ENCODE results near the gene TET3.
A peak's percentile ranks its signal among the peaks of the same experiment; 100 is the strongest.

TET3 gene

DNA sequence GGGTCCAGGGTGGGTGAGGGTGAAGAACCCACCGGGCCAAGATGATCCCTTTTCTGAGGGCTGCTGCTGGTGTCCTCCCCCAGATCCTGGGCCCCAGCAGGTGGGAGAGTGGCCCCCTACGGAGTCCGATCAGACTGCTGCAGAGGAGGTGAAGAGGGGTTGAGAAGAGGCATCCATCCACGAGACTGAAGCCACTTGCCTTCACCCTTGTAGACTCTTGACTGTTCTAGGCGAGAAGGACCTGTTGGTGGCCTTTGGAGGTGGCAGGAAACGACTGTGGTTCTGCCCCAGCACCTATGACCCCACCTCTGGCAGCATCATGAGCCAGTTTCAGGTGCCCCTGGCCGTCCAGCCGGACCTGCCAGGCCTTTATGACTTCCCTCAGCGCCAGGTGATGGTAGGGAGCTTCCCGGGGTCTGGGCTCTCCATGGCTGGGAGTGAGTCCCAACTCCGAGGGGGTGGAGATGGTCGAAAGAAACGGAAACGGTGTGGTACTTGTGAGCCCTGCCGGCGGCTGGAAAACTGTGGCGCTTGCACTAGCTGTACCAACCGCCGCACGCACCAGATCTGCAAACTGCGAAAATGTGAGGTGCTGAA is 1.5 kb downstream of the TET3 start:
- peak overlapping the region; percentile 78 for H3K27ac ChIP-seq (ENCODE audit: low read length)
- peaks cover 52% of the 10 kb centered on the region for H4K20me1 ChIP-seq (ENCODE audit: insufficient read depth, low read length)
- H3K36me3 ChIP-seq (replicated peaks; ENCODE audit: low read depth, low read length) = peaks cover 54% of the 10 kb centered on the region
- no peaks in the 10 kb centered on the region for H3K9me3 ChIP-seq (ENCODE audit: insufficient read depth, low read length)
- H3K4me1 ChIP-seq (ENCODE audit: low read length) = peaks cover 57% of the 10 kb centered on the region
- H3K4me3 ChIP-seq (ENCODE audit: low read length) = peak overlapping the region; percentile 76
- H3K27me3 ChIP-seq (ENCODE audit: low read depth, low read length) = no peaks in the 10 kb centered on the region
- H3K9ac ChIP-seq (ENCODE audit: low read length) = peak overlapping the region; percentile 76
- no peak overlapping the region for H2AFZ ChIP-seq (ENCODE audit: low read depth, low read length)
- TF ChIP-seq EZH2phosphoT487 (IDR thresholded peaks at IDR 0.05; ENCODE audit: low read depth) = no peak
- TF ChIP-seq, protein P1, sequence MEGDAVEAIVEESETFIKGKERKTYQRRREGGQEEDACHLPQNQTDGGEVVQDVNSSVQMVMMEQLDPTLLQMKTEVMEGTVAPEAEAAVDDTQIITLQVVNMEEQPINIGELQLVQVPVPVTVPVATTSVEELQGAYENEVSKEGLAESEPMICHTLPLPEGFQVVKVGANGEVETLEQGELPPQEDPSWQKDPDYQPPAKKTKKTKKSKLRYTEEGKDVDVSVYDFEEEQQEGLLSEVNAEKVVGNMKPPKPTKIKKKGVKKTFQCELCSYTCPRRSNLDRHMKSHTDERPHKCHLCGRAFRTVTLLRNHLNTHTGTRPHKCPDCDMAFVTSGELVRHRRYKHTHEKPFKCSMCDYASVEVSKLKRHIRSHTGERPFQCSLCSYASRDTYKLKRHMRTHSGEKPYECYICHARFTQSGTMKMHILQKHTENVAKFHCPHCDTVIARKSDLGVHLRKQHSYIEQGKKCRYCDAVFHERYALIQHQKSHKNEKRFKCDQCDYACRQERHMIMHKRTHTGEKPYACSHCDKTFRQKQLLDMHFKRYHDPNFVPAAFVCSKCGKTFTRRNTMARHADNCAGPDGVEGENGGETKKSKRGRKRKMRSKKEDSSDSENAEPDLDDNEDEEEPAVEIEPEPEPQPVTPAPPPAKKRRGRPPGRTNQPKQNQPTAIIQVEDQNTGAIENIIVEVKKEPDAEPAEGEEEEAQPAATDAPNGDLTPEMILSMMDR (IDR thresholded peaks at IDR 0.05; ENCODE audit: low read depth, low read length) = no peak
- peak overlapping the region; percentile 99 for H3K4me2 ChIP-seq (ENCODE audit: low read length)
- H3K79me2 ChIP-seq (ENCODE audit: low read length) = peaks cover 78% of the 10 kb centered on the region

DNA sequence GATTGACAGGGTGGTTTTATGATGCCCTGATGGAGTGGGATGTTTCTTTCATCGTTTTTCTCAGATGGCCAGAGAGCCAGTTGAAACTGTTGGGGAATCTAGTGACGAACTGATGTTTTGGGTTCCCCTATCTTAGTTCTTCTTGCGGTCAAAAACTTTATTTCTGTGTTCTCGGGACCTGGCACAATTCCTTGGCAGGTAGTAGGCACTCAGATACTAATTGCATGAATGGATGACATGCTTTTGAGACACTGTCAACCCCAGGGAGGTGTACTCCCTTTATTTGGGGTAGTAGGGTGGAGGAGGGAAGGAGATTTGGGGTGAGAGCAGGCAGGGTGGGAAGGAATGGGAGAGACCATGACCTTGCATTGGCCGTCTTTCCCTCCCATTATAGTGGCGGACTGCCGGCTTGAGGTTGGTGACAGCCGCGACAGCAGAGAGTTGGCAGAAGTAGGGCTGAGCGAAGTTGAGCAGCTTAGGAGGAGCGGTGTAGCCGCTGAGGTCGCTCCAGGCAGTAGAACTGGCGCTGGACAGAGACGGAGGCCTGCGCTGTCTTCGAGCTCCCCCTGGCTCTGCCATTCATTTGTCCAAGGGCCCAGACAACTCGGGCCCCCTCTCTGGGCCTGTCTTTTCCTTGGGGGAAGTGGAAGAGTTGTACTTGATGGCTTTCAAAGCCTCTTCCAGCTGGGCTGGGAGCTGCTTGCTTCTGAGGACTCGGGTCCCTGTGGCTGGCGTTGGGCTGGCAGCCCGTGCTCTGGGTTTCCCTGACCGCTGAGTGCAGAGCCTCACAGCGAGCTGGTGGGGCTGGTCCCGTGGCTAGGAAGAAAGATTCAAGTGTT is 2.6 kb downstream of the TET3 start:
- Histone ChIP-seq H3K36me3 (replicated peaks; ENCODE audit: low read depth, low read length) (peaks cover 60% of the 10 kb centered on the region), H3K79me2 (ENCODE audit: low read length) (peaks cover 89% of the 10 kb centered on the region), H4K20me1 (ENCODE audit: insufficient read depth, low read length) (peaks cover 63% of the 10 kb centered on the region), H2AFZ (ENCODE audit: low read depth, low read length) (no peak overlapping the region), H3K4me2 (ENCODE audit: low read length) (peak overlapping the region; percentile 99), H3K9me3 (ENCODE audit: insufficient read depth, low read length) (no peaks in the 10 kb centered on the region), H3K27me3 (ENCODE audit: low read depth, low read length) (no peaks in the 10 kb centered on the region), H3K4me3 (ENCODE audit: low read length) (peak overlapping the region; percentile 76), H3K4me1 (ENCODE audit: low read length) (peaks cover 48% of the 10 kb centered on the region), H3K27ac (ENCODE audit: low read length) (no peak overlapping the region), H3K9ac (ENCODE audit: low read length) (peak overlapping the region; percentile 76; the same call in 1 of the 2 replicates)
- no peak for TF ChIP-seq EZH2phosphoT487 (IDR thresholded peaks at IDR 0.05; ENCODE audit: low read depth)
- TF ChIP-seq, protein P1 (IDR thresholded peaks at IDR 0.05; ENCODE audit: low read depth, low read length) = no peak

DNA sequence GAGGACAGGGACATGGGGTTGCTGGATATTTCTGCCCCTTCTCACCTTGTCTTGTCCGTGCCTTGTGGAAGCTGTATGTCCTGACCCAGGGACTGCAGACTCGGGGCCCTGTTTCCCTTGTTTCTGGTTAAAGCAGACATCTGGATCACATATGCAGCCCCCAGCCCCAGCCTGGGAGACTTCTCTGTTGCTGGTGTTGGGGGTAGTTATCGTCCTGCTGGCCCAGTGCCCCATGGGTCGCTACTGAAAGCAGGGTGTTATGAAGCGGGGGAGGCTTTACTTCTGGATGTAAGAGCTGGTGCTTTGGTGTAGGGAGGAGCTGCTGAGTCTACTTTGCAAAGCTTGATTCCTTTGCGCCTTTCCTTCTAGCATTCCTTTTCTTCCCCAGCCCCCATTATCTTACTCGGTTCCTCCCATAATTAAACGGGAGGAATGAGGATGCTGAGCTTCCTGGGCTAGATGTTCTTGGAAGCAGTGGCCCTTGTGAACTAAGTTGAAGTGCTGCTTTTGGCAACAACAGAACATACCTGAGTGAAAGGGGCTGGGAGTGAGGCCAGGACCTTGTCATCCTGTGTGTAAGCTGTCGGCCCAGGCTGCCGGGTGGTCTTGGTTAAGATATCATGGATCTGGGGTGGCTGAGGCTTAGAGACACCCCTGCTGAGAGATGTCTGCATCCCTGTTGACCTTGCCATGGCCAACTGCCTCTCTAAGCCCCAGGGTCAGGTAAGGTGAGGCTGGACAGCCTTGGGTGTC is 3.4 kb downstream of the TET3 start:
- no peaks in the 10 kb centered on the region for H3K9me3 ChIP-seq (ENCODE audit: insufficient read depth, low read length)
- peaks cover 66% of the 10 kb centered on the region for H3K36me3 ChIP-seq (replicated peaks; ENCODE audit: low read depth, low read length)
- H3K27ac ChIP-seq (ENCODE audit: low read length) = no peak overlapping the region
- H3K4me1 ChIP-seq (ENCODE audit: low read length) = peaks cover 40% of the 10 kb centered on the region
- H3K4me2 ChIP-seq (ENCODE audit: low read length) = peak overlapping the region; percentile 99
- H3K4me3 ChIP-seq (ENCODE audit: low read length) = peak overlapping the region; percentile 76
- peaks cover 71% of the 10 kb centered on the region for H4K20me1 ChIP-seq (ENCODE audit: insufficient read depth, low read length)
- no peak overlapping the region for H2AFZ ChIP-seq (ENCODE audit: low read depth, low read length)
- peaks cover 94% of the 10 kb centered on the region for H3K79me2 ChIP-seq (ENCODE audit: low read length)
- no peaks in the 10 kb centered on the region for H3K27me3 ChIP-seq (ENCODE audit: low read depth, low read length)
- no peak overlapping the region for H3K9ac ChIP-seq (ENCODE audit: low read length)
- TF ChIP-seq, protein P1 (IDR thresholded peaks at IDR 0.05; ENCODE audit: low read depth, low read length) = no peak
- no peak for TF ChIP-seq EZH2phosphoT487 (IDR thresholded peaks at IDR 0.05; ENCODE audit: low read depth)

DNA sequence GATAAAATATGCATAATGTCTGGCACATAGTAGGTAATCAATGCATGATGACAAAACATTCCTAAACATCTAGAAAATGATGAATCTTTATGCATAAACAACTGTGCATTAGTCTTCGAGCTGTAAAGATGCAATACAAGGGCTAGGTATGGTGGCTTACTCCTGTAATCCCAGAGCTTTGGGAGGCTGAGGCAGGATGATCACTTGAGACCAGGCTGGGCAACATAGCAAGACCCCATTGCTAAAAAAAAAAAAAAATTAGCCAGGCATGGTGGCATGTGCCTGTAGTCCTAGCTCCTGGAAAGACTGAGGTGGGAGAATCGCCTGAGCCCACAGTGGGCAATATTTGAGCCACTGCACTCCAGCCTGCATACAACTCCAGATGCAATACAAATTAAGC is 5.3 kb downstream of the TET3 start:
- TF ChIP-seq, protein P1 (IDR thresholded peaks at IDR 0.05; ENCODE audit: low read depth, low read length) = no peak
- TF ChIP-seq EZH2phosphoT487 (IDR thresholded peaks at IDR 0.05; ENCODE audit: low read depth) = no peak
- H3K27ac ChIP-seq (ENCODE audit: low read length) = no peak overlapping the region
- peaks cover 90% of the 10 kb centered on the region for H4K20me1 ChIP-seq (ENCODE audit: insufficient read depth, low read length)
- no peaks in the 10 kb centered on the region for H3K9me3 ChIP-seq (ENCODE audit: insufficient read depth, low read length)
- no peak overlapping the region for H2AFZ ChIP-seq (ENCODE audit: low read depth, low read length)
- H3K36me3 ChIP-seq (replicated peaks; ENCODE audit: low read depth, low read length) = peaks cover 72% of the 10 kb centered on the region
- no peak overlapping the region for H3K4me3 ChIP-seq (ENCODE audit: low read length)
- H3K79me2 ChIP-seq (ENCODE audit: low read length) = peaks cover 98% of the 10 kb centered on the region
- no peak overlapping the region for H3K4me2 ChIP-seq (ENCODE audit: low read length)
- H3K9ac ChIP-seq (ENCODE audit: low read length) = no peak overlapping the region
- no peaks in the 10 kb centered on the region for H3K27me3 ChIP-seq (ENCODE audit: low read depth, low read length)
- peaks cover 46% of the 10 kb centered on the region for H3K4me1 ChIP-seq (ENCODE audit: low read length)

Measured in OCI-LY3 (cell line).